Stimulated activated CD4-positive, alpha-beta T cell treated with anti-CD3 and anti-CD28 coated beads, Interleukin-1b, Interleukin-23, amount 100 ng/mL, for 48 hours (primary cell): ENCODE data around the gene PSD.
A peak's percentile ranks its signal among the peaks of the same experiment; 100 is the strongest.

Experiments
- DNase-seq: peaks from one replicate; pipeline ENCODE4 v3.0.0-alpha.2; 2020

PSD gene

DNA sequence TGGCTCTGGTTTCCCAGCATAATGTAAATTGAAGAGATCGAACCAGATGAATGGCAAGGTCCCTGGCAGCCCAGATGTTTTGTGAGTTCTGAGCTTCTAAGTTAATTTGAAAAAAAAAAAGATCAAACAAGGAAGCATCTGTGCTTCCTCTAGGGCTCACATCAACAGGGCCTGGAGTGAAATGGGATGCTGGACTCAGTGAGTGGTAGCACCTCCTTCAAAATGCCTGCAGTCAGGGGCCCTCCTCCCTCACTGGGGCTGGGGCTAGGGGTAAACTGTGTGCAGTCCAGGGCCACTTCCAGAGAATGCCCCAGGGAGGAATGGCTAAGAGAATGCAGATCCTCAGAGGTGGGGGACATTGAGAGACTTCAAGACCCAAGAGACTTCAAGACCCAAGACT is 19.8 kb upstream of the PSD start:
- DNase-seq: no peak

GRCh38 chr10:102437515-102437914 is 18.9 kb upstream of the PSD start:
- DNase-seq: no peak

DNA sequence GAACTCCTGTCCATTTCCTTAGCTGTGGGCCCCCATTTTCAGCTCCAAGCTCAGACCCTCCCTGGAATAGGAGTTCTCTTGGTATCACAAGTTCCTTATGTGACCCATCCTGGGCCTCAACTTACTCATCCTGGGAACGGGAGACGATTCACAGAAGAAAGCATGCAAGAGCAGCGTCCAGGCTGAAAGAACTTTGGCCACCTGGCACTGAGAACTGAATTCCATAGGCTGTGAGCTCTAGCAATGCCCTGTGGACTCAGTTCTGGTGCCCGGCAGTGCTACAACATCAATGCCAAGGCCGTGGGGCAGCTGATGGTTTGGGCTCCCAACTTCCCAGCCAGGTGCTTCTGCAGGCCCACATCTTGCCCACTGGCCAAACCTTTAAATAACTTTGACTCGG is 17.7 kb upstream of the PSD start:
- DNase-seq: no peak

GRCh38 chr10:102435529-102436233 is 17.1 kb upstream of the PSD start:
- DNase-seq: peak; percentile 49

- DNase-seq: no peak
These were observed 16.5 kb upstream of the PSD start for GRCh38 chr10:102435133-102435497.

GRCh38 chr10:102434394-102435132 is 16.0 kb upstream of the PSD start:
- no peak for DNase-seq

- DNase-seq: no peak
These were observed 15.0 kb upstream of the PSD start for GRCh38 chr10:102433619-102434046.

DNA sequence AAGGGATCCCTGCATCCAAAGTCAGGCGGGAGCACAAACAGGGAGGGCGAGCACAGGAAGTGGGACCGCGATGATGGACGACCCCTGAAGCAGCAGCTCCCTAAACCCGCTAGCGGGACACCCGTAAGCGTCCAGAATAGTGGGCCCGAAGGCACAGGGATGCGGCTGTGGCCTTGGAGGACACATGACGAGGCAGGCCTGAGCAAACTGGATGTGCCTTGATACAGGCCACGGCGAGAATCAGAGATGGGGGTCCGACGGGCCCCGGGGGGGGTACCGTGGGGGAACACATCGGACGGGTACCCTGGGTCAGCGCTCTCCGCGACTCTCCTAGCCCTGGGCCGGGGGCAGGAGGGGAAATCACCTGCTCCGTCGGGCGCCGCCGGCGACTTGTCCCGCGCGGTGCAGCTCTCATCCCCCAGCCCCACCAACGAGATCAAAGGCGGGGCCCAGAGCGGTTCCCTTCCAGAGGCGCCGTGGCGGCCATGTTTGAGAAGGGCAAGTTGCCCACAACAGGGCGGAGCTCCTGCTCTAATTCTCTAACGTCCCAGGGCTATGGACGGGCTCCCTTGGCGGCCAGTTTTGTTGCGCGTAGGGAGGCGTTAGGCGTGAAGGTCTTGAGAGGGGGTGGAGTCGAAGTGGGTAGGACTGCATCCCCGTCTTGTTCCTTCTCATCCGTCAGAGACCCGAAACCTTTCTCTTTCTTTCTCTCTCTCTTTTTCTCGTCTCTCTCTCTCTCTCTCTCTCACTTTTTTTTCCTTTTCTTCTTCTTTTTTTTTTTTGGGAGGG is 13.8 kb upstream of the PSD start, which contains the start of gene CUEDC2:
Gene CUEDC2 (minus strand): TSS at position 413 of the 789 bp plus-strand sequence. CDS start 7,386 bp downstream, outside the sequence.
- DNase-seq: peak; percentile 97

DNA sequence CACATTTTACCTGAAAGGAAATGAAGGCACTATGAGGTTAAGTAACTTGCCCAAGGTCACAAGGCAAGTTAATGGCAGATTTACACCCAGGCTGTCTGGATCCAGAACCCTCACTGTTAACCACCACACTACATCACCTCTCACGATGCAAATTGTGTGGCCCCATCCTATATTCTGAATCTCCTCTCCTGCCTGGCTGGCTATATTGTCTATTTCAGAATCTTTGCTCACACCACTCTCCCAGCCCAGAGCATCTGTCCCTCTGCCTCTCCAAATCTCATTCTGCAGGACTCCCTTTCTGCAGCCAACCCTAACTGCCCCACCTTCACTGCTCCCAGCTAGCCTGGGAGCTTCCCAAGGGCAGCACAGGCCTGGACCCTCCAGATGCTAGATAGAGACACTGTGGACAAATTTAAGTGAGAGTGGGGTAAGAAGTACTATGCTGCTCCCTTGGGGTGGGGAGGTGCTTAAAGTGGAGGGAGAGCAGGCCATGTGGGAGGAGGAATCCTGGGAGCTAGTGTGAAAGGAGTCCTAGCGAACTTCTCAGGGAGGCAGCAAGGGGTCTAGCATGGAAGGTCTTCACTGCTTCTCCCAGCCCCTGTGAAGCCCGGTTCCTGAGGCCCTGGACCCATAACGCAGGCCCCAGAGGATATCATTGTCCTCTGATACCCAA is 13.0 kb upstream of the PSD start:
- DNase-seq: no peak

GRCh38 chr10:102429468-102429867 is 10.9 kb upstream of the PSD start:
- no peak for DNase-seq

- no peak for DNase-seq
These were observed 8.3 kb upstream of the PSD start for GRCh38 chr10:102426803-102427287.

DNA sequence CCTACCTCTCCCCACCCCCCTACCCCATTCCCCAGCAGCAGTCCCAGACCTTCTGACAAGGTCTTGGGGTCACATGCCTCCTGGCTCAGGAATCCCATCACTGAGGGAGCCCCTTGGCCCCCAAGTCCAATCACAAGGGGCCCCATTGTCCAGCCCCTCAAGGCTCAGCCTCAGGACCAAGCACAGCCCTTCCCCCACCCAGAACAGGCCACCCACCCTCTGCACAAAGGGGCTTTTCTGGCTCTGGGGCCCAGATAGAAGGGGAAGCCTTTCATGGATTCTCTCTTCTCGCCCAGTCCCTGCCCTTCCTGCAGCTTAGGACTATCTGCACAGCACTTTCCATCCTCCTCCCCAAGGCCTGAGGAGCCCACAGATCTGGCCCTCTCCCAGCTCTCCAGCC is 6.9 kb upstream of the PSD start:
- no peak for DNase-seq

DNA sequence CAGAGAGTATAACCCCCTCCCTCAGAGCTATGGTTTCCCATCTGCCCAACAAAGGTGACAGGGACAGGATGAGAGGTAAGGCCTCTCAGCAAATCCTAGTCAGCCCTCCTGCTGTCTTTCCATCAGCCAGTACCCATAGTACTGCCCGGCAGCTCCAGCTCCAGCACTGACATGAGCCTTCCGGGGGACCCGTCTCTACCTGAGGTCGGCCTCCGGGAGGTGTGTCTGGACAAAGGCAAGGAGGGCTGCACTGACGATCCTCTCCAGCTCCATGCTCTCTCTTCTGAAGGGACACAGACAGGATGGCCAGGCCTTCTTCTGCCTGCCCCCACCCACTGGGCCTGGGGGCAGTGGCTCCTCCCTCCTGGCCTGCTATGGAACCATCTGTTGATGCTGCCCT is 6.3 kb upstream of the PSD start:
- DNase-seq: no peak

DNA sequence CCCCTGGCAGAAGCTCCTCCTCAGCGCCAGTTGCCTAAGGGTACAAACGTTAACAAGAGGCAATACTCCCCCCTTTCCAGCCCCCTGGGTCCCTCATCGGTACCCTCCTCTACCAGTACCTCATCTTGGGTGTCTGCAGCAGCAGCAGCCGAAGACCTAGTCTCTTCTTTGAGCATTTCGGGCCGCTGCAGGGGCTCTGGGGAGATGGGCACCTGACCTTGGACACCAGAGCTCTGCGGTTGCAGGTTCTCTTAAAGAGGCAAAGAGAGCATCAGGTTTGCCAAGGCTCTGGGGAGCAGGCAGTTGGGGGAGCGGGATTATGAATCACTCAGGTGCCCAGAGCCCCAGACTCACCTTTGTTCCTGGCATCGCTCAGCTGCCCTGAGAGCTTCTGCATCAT is 5.6 kb upstream of the PSD start:
- DNase-seq: no peak

DNA sequence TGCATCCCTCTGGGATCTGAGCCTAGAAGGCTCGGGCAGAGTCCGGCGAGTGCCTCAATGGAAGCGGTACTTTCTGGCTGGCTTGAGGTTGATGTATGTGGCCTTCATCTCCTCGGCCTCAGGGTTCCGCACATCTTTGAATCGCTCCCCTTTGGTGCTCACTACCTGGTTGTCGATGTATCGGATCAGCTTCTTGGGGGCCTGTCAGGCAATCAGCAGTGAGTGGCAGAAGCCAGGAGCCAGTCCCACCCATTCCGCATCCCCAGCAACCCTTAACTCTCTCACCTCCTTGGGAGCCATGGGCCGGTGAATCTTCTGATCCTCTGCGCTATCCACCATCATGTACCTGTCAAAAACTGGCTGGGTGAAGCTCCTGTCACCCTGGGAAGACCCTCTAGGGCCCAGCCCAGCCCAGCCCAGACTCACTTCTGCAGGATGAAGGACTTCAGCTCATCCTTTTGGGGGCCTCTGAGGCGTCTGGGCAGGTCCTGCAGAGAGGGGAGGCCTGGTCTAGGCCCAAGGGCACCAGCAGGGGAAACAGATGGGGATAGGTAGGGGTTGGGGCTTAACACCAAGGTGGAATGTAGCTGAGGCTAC is 4.9 kb upstream of the PSD start:
- DNase-seq: no peak

- peak; percentile 54 for DNase-seq
These were observed 4.1 kb upstream of the PSD start for GRCh38 chr10:102422545-102423129.

GRCh38 chr10:102421757-102422512 is 3.4 kb upstream of the PSD start:
- no peak for DNase-seq

DNA sequence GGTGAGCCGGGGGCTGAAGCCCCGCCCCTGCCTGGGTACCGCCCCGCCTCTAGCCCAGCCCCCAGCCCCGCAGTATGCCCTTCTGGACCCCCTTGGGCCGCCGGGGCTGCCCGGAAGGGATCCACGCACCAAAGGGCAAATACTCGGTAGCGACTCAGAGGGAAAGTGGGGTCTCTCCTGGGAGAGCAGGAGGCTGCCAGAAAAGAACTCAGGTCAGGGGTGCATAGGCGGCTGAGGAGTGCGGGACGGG is 2.8 kb upstream of the PSD start:
- no peak for DNase-seq

DNA sequence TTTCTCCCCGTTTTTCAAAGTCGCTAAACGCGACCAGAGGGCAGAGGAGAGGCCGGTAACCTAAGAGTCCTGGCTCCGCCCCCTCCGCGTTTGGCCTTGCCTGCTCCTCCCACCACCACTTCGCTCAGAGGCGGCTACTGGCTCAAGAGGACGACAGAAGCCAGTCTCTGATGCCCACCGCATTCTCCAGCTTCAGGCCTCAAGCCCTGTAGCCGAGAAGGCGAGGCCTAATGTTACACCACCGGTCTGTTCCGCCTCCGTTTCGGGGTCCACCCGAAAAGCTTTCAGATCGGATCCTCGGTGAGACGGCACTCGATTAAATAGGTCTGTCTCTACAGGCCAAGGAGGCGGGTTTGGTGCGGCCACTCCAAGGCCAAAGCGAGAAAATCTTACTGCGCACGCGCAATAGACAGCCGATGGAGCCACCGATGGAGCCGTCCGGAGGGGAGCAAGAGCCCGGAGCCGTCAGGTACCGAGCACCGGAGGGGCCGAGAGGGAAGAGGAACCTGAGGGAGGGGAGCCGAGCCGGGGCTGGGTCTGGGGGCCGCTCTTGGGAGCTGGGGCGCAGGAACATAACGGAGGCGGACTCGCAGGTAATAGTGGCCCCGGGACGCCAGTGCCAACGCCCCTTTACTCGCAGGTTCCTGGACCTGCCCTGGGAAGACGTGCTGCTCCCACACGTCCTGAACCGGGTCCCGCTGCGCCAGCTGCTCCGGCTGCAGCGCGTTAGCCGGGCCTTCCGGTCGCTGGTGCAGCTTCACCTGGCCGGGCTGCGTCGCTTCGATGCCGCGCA is 2.3 kb upstream of the PSD start, which contains the start of gene FBXL15:
Gene FBXL15 (plus strand): TSS at position 123 of the 793 bp plus-strand sequence. CDS start 294 bp downstream, at position 417.
- peak; percentile 98 for DNase-seq

GRCh38 chr10:102420181-102420713 is 1.7 kb upstream of the PSD start:
- no peak for DNase-seq
